ENCODE results near the gene MIEN1. TPM values are rescaled to one million over a fixed set of nuclear protein-coding genes. Genes with fewer than 3 reads are reported as not detected.

The MIEN1 gene
- total and polyA plus RNA-seq, 4 donors: 21.6 to 82.4 (median 46.0) TPM

DNA sequence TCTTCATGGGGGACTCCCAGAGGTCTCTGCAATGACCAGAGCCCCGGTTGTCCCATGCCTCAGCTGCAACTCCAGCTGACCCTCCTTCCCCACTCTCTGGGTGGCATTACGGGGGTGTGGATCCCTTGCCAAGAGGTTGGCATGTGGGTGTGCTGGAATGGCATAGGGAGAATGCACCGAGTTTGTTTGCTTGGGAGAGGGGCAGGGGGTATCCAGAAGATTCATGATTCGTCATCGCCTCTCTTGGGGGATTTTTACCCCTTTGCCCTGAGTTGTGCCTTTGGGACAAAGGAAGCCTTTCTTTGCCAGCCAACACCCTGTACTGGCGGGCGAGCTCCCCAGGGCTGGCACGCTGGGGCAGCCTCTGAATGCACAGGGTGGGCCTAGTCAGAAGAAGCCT is 23.9 kb downstream of the MIEN1 start:
- intact Hi-C loops (cut with DNase I): no loop called here
- DNase-seq (no peak), ATAC-seq (ENCODE audit: low FRiP score) (no peak)
- WGBS, 2 donors: 7 to 16% methylated on average over 8 of the region's 8 CpGs
- no peak overlapping the region for H3K4me3 ChIP-seq (ENCODE audit: low read length in 2 of 2)
- peak overlapping the region in 1 of 2 donors; percentile 32 for H3K27ac ChIP-seq (ENCODE audit: low read depth in 1 of 2, low read length in 2 of 2)
- peaks cover 0 to 3% of the 10 kb centered on the region in 2 donors for H3K4me1 ChIP-seq (ENCODE audit: control insufficient read depth in 1 of 2, insufficient read depth in 2 of 2, low read length in 2 of 2)
- H3K36me3 ChIP-seq (ENCODE audit: control insufficient read depth in 1 of 2, insufficient read depth in 2 of 2, low read length in 1 of 2): peaks cover 0 to 3% of the 10 kb centered on the region in 2 donors
- no peaks in the 10 kb centered on the region for H3K9me3 ChIP-seq (ENCODE audit: control insufficient read depth, low read length)
- H3K27me3 ChIP-seq (ENCODE audit: control insufficient read depth in 1 of 2, insufficient read depth in 2 of 2, low read length in 1 of 2): no peaks in the 10 kb centered on the region

GRCh38 chr17:39705786-39706348 is 24.5 kb downstream of the MIEN1 start:
- no peaks in the 10 kb centered on the region for H3K9me3 ChIP-seq (ENCODE audit: control insufficient read depth, low read length)
- no peak overlapping the region for H3K4me3 ChIP-seq (ENCODE audit: low read length in 2 of 2)
- DNase-seq: peak in 1 of 2 donors; percentile 59
- peaks cover 0 to 3% of the 10 kb centered on the region in 2 donors for H3K36me3 ChIP-seq (ENCODE audit: control insufficient read depth in 1 of 2, insufficient read depth in 2 of 2, low read length in 1 of 2)
- H3K27ac ChIP-seq (ENCODE audit: low read depth in 1 of 2, low read length in 2 of 2): peak overlapping the region; percentile 71 to 80
- ATAC-seq (ENCODE audit: low FRiP score): peak; percentile 35
- intact Hi-C loops (cut with DNase I): no loop called here
- WGBS, 2 donors: 13 to 15% methylated on average over 12 of the region's 12 CpGs
- H3K4me1 ChIP-seq (ENCODE audit: control insufficient read depth in 1 of 2, insufficient read depth in 2 of 2, low read length in 2 of 2): peaks cover 0 to 3% of the 10 kb centered on the region in 2 donors
- H3K27me3 ChIP-seq (ENCODE audit: control insufficient read depth in 1 of 2, insufficient read depth in 2 of 2, low read length in 1 of 2): no peaks in the 10 kb centered on the region

GRCh38 chr17:39704821-39705551 is 25.3 kb downstream of the MIEN1 start:
- Histone ChIP-seq H3K27me3 (ENCODE audit: control insufficient read depth in 1 of 2, insufficient read depth in 2 of 2, low read length in 1 of 2) (no peaks in the 10 kb centered on the region), H3K36me3 (ENCODE audit: control insufficient read depth in 1 of 2, insufficient read depth in 2 of 2, low read length in 1 of 2) (peaks cover 0 to 3% of the 10 kb centered on the region in 2 donors), H3K27ac (ENCODE audit: low read depth in 1 of 2, low read length in 2 of 2) (peak overlapping the region; percentile 71 to 80), H3K4me1 (ENCODE audit: control insufficient read depth in 1 of 2, insufficient read depth in 2 of 2, low read length in 2 of 2) (peaks cover 0 to 3% of the 10 kb centered on the region in 2 donors), H3K9me3 (ENCODE audit: control insufficient read depth, low read length) (no peaks in the 10 kb centered on the region), H3K4me3 (ENCODE audit: low read length in 2 of 2) (no peak overlapping the region)
- DNase-seq (peak in 1 of 2 donors; percentile 75), ATAC-seq (ENCODE audit: low FRiP score) (peak; percentile 74)
- intact Hi-C loops (cut with DNase I): loop anchor here (5.0 kb wide), 1 partner anchor 38 kb away; the partner anchor contains the start of genes PNMT (in 2 of the 2) and TCAP (in 2 of the 2)
- WGBS, 2 donors: 9 to 15% methylated on average over 11 of the region's 11 CpGs

GRCh38 chr17:39703913-39704312 is 26.4 kb downstream of the MIEN1 start:
- DNase-seq: peak in 1 of 2 donors; percentile 30
- no peak for ATAC-seq (ENCODE audit: low FRiP score)
- no peak overlapping the region for H3K4me3 ChIP-seq (ENCODE audit: low read length in 2 of 2)
- H3K4me1 ChIP-seq (ENCODE audit: control insufficient read depth in 1 of 2, insufficient read depth in 2 of 2, low read length in 2 of 2): peaks cover 0 to 3% of the 10 kb centered on the region in 2 donors
- H3K36me3 ChIP-seq (ENCODE audit: control insufficient read depth in 1 of 2, insufficient read depth in 2 of 2, low read length in 1 of 2): peaks cover 0 to 3% of the 10 kb centered on the region in 2 donors
- WGBS, 2 donors: 78 to 79% methylated on average over 5 of the region's 5 CpGs
- intact Hi-C loops (cut with DNase I): loop anchor here (5.0 kb wide), 1 partner anchor 37 kb away; the partner anchor contains the start of genes PNMT (in 2 of the 2) and TCAP (in 2 of the 2)
- H3K9me3 ChIP-seq (ENCODE audit: control insufficient read depth, low read length): no peaks in the 10 kb centered on the region
- no peaks in the 10 kb centered on the region for H3K27me3 ChIP-seq (ENCODE audit: control insufficient read depth in 1 of 2, insufficient read depth in 2 of 2, low read length in 1 of 2)
- peak overlapping the region in 1 of 2 donors; percentile 9 for H3K27ac ChIP-seq (ENCODE audit: low read depth in 1 of 2, low read length in 2 of 2)

- no peaks in the 10 kb centered on the region for H3K27me3 ChIP-seq (ENCODE audit: control insufficient read depth in 1 of 2, insufficient read depth in 2 of 2, low read length in 1 of 2)
- intact Hi-C loops (cut with DNase I): loop anchor here (5.0 kb wide), 1 partner anchor 36 kb away; the partner anchor contains the start of genes PNMT (in 2 of the 2) and TCAP (in 2 of the 2)
- peaks cover 0 to 3% of the 10 kb centered on the region in 2 donors for H3K4me1 ChIP-seq (ENCODE audit: control insufficient read depth in 1 of 2, insufficient read depth in 2 of 2, low read length in 2 of 2)
- DNase-seq: peak in 1 of 2 donors; percentile 16
- H3K4me3 ChIP-seq (ENCODE audit: low read length in 2 of 2): no peak overlapping the region
- ATAC-seq (ENCODE audit: low FRiP score): no peak
- H3K36me3 ChIP-seq (ENCODE audit: control insufficient read depth in 1 of 2, insufficient read depth in 2 of 2, low read length in 1 of 2): peaks cover 0 to 3% of the 10 kb centered on the region in 2 donors
- 48 to 54% methylated on average over 12 of the region's 12 CpGs for WGBS, 2 donors
- no peaks in the 10 kb centered on the region for H3K9me3 ChIP-seq (ENCODE audit: control insufficient read depth, low read length)
- peak overlapping the region in 1 of 2 donors; percentile 29 for H3K27ac ChIP-seq (ENCODE audit: low read depth in 1 of 2, low read length in 2 of 2)
Observed at GRCh38 chr17:39702901-39703893, 27.1 kb downstream of the MIEN1 start.

GRCh38 chr17:39701784-39702422 is 28.4 kb downstream of the MIEN1 start:
- ATAC-seq (ENCODE audit: low FRiP score): no peak
- 32 to 36% methylated on average over 4 of the region's 4 CpGs for WGBS, 2 donors

GRCh38 chr17:39701012-39701783 is 29.1 kb downstream of the MIEN1 start:
- Histone ChIP-seq H3K4me1 (ENCODE audit: control insufficient read depth in 1 of 2, insufficient read depth in 2 of 2, low read length in 2 of 2) (peaks cover 0 to 3% of the 10 kb centered on the region in 2 donors), H3K9me3 (ENCODE audit: control insufficient read depth, low read length) (no peaks in the 10 kb centered on the region), H3K36me3 (ENCODE audit: control insufficient read depth in 1 of 2, insufficient read depth in 2 of 2, low read length in 1 of 2) (no peaks in the 10 kb centered on the region), H3K27me3 (ENCODE audit: control insufficient read depth in 1 of 2, insufficient read depth in 2 of 2, low read length in 1 of 2) (no peaks in the 10 kb centered on the region), H3K4me3 (ENCODE audit: low read length in 2 of 2) (peak overlapping the region; percentile 95 to 96), H3K27ac (ENCODE audit: low read depth in 1 of 2, low read length in 2 of 2) (peak overlapping the region; percentile 88 to 91)
- intact Hi-C loops (cut with DNase I): loop anchor here (5.0 kb wide), 1 partner anchor 34 kb away; the partner anchor contains the start of genes PNMT (in 2 of the 2) and TCAP (in 2 of the 2)
- DNase-seq: peak in 1 of 2 donors; percentile 19
- 10 to 11% methylated on average over 10 of the region's 10 CpGs for WGBS, 2 donors
- no peak for ATAC-seq (ENCODE audit: low FRiP score)

More at GRCh38 chr17:39701784-39702422, 28.4 kb downstream of the MIEN1 start:
- peak in 1 of 2 donors; percentile 5 for DNase-seq
- Histone ChIP-seq H3K36me3 (ENCODE audit: control insufficient read depth in 1 of 2, insufficient read depth in 2 of 2, low read length in 1 of 2) (no peaks in the 10 kb centered on the region), H3K9me3 (ENCODE audit: control insufficient read depth, low read length) (no peaks in the 10 kb centered on the region), H3K4me1 (ENCODE audit: control insufficient read depth in 1 of 2, insufficient read depth in 2 of 2, low read length in 2 of 2) (peaks cover 0 to 3% of the 10 kb centered on the region in 2 donors), H3K4me3 (ENCODE audit: low read length in 2 of 2) (peak overlapping the region in 1 of 2 donors; percentile 95), H3K27me3 (ENCODE audit: control insufficient read depth in 1 of 2, insufficient read depth in 2 of 2, low read length in 1 of 2) (no peaks in the 10 kb centered on the region), H3K27ac (ENCODE audit: low read depth in 1 of 2, low read length in 2 of 2) (peak overlapping the region in 1 of 2 donors; percentile 53)
- intact Hi-C loops (cut with DNase I): loop anchor here (5.0 kb wide), 1 partner anchor 35 kb away; the partner anchor contains the start of genes PNMT (in 2 of the 2) and TCAP (in 2 of the 2)

Measured in aorta (tissue), 5 donors.